Esophagus (tissue), 2 donors: ENCODE data around the gene CYFIP2. TPM values are rescaled to one million over a fixed set of nuclear protein-coding genes. Genes with fewer than 3 reads are reported as not detected.

Source experiments
- H3K27ac ChIP-seq, 2 donors: one replicate each; pipeline ENCODE4 v1.5.1; 2013; ENCODE audit warnings: low read depth in 2 of 2, mild to moderate bottlenecking in 2 of 2, inconsistent platforms in 1 of 2, low read length in 1 of 2, moderate library complexity in 1 of 2
- H3K27me3 ChIP-seq, 2 donors: one replicate each; pipeline ENCODE4 v1.6.1; 2013; ENCODE audit warnings: low read length in 2 of 2, control low read depth in 1 of 2, mild to moderate bottlenecking in 1 of 2; ENCODE audit not compliant: insufficient read depth in 2 of 2, control insufficient read depth in 1 of 2
- H3K36me3 ChIP-seq, 2 donors: one replicate each; pipeline ENCODE4 v1.6.1; 2013; ENCODE audit warnings: low read length in 1 of 2; ENCODE audit not compliant: control insufficient read depth in 2 of 2, insufficient read depth in 2 of 2
- H3K4me1 ChIP-seq, 2 donors: one replicate each; pipeline ENCODE4 v1.6.1; 2013; ENCODE audit warnings: low read length in 1 of 2; ENCODE audit not compliant: control insufficient read depth in 2 of 2, insufficient read depth in 2 of 2
- H3K4me3 ChIP-seq, 2 donors: one replicate each; pipeline ENCODE4 v1.5.1; 2013; ENCODE audit warnings: low read length in 2 of 2, mild to moderate bottlenecking in 2 of 2, low read depth in 1 of 2, moderate library complexity in 1 of 2
- H3K9me3 ChIP-seq, 2 donors: one replicate each; pipeline ENCODE4 v1.6.1; 2013; ENCODE audit warnings: mild to moderate bottlenecking in 2 of 2, low read depth in 1 of 2, low read length in 1 of 2, moderate library complexity in 1 of 2; ENCODE audit not compliant: control insufficient read depth in 2 of 2, insufficient read depth in 1 of 2
- WGBS, 2 donors: extraction: QIAGEN DNeasy Blood & Tissue Kit; methylation state at CpG; one replicate each; pipeline ENCODE4 v1.1.7; 2013; 5-methylcytosine and 5-hydroxymethylcytosine counted together
- polyA plus RNA-seq, 2 donors: library from polyadenylated mRNA; stranded (reverse); fragments of 200-250 nt; gene quantifications; one replicate each; pipeline ENCODE4 v1.2.3, GENCODE V29; 2013
- donor health status: healthy with polysubstance abuse.
- donor health status: Bipolar disorder and iron deficiency.

The CYFIP2 gene
- polyA plus RNA-seq, 2 donors, result 2.0 to 3.3 TPM

GRCh38 chr5:157335534-157336422 is 69.9 kb downstream of the CYFIP2 start:
- Histone ChIP-seq H3K36me3 (no peaks in the 10 kb centered on the region), H3K9me3 (no peaks in the 10 kb centered on the region), H3K27ac (no peak overlapping the region), H3K27me3 (no peaks in the 10 kb centered on the region), H3K4me3 (no peak overlapping the region), H3K4me1 (no peaks in the 10 kb centered on the region)
- WGBS, 2 donors, result 66 to 72% methylated on average over 8 of the region's 8 CpGs

- H3K36me3 ChIP-seq, result peaks cover 0 to 3% of the 10 kb centered on the region in 2 donors
- WGBS, 2 donors, result 43 to 66% methylated on average over 3 of the region's 3 CpGs
- peaks cover 0 to 2% of the 10 kb centered on the region in 2 donors for H3K4me1 ChIP-seq
- H3K27ac ChIP-seq, result no peak overlapping the region
- H3K4me3 ChIP-seq, result no peak overlapping the region
- no peaks in the 10 kb centered on the region for H3K9me3 ChIP-seq
- H3K27me3 ChIP-seq, result no peaks in the 10 kb centered on the region
Observed at GRCh38 chr5:157336423-157336744, 70.5 kb downstream of the CYFIP2 start.

- Histone ChIP-seq H3K4me1 (peaks cover 0 to 2% of the 10 kb centered on the region in 2 donors), H3K27me3 (no peaks in the 10 kb centered on the region), H3K4me3 (no peak overlapping the region), H3K27ac (no peak overlapping the region), H3K36me3 (peaks cover 0 to 3% of the 10 kb centered on the region in 2 donors), H3K9me3 (no peaks in the 10 kb centered on the region)
- 92 to 94% methylated on average over 1 of the region's 1 CpG for WGBS, 2 donors
Observed at GRCh38 chr5:157339409-157339808, 73.5 kb downstream of the CYFIP2 start.

GRCh38 chr5:157342822-157343402 is 77.0 kb downstream of the CYFIP2 start:
- Histone ChIP-seq H3K9me3 (no peaks in the 10 kb centered on the region), H3K36me3 (peaks cover 0 to 3% of the 10 kb centered on the region in 2 donors), H3K27ac (no peak overlapping the region), H3K4me3 (no peak overlapping the region), H3K27me3 (no peaks in the 10 kb centered on the region), H3K4me1 (peaks cover 0 to 2% of the 10 kb centered on the region in 2 donors)
- WGBS, 2 donors, result 87% methylated on average over 16 of the region's 16 CpGs

- H3K4me1 ChIP-seq, result peaks cover 0 to 2% of the 10 kb centered on the region in 2 donors
- H3K36me3 ChIP-seq, result peaks cover 0 to 3% of the 10 kb centered on the region in 2 donors
- H3K9me3 ChIP-seq, result no peaks in the 10 kb centered on the region
- 76 to 82% methylated on average over 14 of the region's 14 CpGs for WGBS, 2 donors
- no peaks in the 10 kb centered on the region for H3K27me3 ChIP-seq
- no peak overlapping the region for H3K4me3 ChIP-seq
- no peak overlapping the region for H3K27ac ChIP-seq
Observed at GRCh38 chr5:157343842-157344790, 78.2 kb downstream of the CYFIP2 start.

- peaks cover 0 to 3% of the 10 kb centered on the region in 2 donors for H3K36me3 ChIP-seq
- H3K9me3 ChIP-seq, result no peaks in the 10 kb centered on the region
- H3K27ac ChIP-seq, result no peak overlapping the region
- H3K4me1 ChIP-seq, result peaks cover 0 to 2% of the 10 kb centered on the region in 2 donors
- H3K27me3 ChIP-seq, result no peaks in the 10 kb centered on the region
- H3K4me3 ChIP-seq, result no peak overlapping the region
- WGBS, 2 donors, result 75 to 81% methylated on average over 7 of the region's 7 CpGs
Observed at GRCh38 chr5:157345067-157345466, 79.1 kb downstream of the CYFIP2 start.

GRCh38 chr5:157345485-157345884 is 79.6 kb downstream of the CYFIP2 start:
- 81 to 82% methylated on average over 6 of the region's 6 CpGs for WGBS, 2 donors

GRCh38 chr5:157347301-157348048 is 81.6 kb downstream of the CYFIP2 start:
- H3K27ac ChIP-seq, result no peak overlapping the region
- H3K4me1 ChIP-seq, result no peaks in the 10 kb centered on the region
- no peaks in the 10 kb centered on the region for H3K9me3 ChIP-seq
- H3K36me3 ChIP-seq, result no peaks in the 10 kb centered on the region
- no peak overlapping the region for H3K4me3 ChIP-seq
- H3K27me3 ChIP-seq, result no peaks in the 10 kb centered on the region
- 73 to 80% methylated on average over 15 of the region's 15 CpGs for WGBS, 2 donors

More at GRCh38 chr5:157345485-157345884, 79.6 kb downstream of the CYFIP2 start:
- no peaks in the 10 kb centered on the region for H3K9me3 ChIP-seq
- no peak overlapping the region for H3K27ac ChIP-seq
- peaks cover 0 to 3% of the 10 kb centered on the region in 2 donors for H3K36me3 ChIP-seq
- peaks cover 0 to 2% of the 10 kb centered on the region in 2 donors for H3K4me1 ChIP-seq
- no peaks in the 10 kb centered on the region for H3K27me3 ChIP-seq
- no peak overlapping the region for H3K4me3 ChIP-seq

- H3K36me3 ChIP-seq, result no peaks in the 10 kb centered on the region
- no peak overlapping the region for H3K27ac ChIP-seq
- no peak overlapping the region for H3K4me3 ChIP-seq
- no peaks in the 10 kb centered on the region for H3K9me3 ChIP-seq
- no peaks in the 10 kb centered on the region for H3K4me1 ChIP-seq
- 87 to 97% methylated on average over 2 of the region's 2 CpGs for WGBS, 2 donors
- H3K27me3 ChIP-seq, result no peaks in the 10 kb centered on the region
Observed at GRCh38 chr5:157348049-157348400, 82.1 kb downstream of the CYFIP2 start.
